COLO668 (cell line): ENCODE results near the gene NELFE.
"Not testable (repeated sequence)": the region's sequence is repeated elsewhere in the genome, so short reads cannot be mapped to it uniquely, and the experiment has no call there.

ENCODE experiments used
- DNase-seq: peaks from one replicate; lab custom pipeline; 2025; ENCODE audit not compliant: unreplicated experiment; lab: John Stamatoyannopoulos, UW

The NELFE gene

DNA sequence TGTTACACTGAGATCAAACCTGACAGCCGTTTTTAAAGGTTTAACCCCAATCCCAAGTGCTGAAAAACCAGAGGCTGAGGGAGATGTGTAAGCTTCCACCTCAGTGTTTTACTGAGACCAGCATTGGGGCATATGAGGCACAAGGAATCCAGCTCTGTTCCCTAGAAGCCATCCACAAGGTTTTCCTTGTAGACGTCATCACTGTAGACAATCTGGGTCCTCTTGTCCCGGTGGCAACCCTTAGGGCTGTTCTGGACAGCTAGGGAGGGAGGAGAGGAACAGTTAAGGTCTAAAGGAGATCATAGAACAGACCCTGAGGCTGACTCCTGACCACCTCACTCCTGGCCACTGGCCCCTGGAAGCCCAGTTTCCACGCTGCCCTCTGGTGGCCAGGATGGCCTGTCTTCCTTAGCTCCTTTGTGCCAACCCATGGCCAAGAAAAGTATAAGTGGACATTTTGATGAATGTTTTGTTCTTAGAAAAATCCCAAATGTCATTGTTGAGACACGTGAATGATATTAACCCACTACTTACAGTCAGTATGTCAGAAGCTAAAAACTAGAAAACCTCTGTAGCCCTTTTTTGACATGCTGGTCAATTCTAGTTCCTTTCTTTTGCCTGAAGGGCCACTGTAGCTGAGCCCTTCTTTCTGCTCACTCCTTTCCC is 6.5 kb downstream of the NELFE start:
- DNase-seq, result peak; percentile 28

DNA sequence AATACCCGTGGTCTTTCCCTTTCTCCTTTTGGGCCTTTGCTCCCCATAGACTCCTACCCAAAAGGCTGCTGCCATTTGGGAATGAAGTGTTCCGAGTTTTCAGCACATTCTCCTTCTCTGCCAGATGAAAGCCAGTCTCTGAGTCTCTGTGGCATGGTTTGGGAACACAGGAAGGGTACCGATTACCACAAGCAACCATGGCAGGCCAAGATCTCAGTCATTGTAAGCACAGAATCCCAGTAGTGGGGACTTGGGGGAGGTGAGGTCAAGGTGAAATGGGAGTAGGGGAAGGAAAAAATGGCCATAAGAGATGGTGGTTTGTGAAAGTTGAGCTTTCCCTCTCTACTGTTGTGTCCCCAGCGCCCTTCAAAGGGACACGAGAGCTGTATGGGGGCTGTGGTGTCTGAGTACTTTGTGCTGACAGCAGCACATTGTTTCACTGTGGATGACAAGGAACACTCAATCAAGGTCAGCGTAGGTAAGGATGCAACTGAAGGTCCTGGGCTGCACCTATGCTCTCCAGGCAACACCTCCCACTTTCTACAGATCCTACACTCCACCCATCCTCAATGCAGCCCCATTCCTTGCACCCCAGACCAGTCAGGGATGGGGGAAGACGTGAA is 8.7 kb downstream of the NELFE start:
- DNase-seq, result no peak

DNA sequence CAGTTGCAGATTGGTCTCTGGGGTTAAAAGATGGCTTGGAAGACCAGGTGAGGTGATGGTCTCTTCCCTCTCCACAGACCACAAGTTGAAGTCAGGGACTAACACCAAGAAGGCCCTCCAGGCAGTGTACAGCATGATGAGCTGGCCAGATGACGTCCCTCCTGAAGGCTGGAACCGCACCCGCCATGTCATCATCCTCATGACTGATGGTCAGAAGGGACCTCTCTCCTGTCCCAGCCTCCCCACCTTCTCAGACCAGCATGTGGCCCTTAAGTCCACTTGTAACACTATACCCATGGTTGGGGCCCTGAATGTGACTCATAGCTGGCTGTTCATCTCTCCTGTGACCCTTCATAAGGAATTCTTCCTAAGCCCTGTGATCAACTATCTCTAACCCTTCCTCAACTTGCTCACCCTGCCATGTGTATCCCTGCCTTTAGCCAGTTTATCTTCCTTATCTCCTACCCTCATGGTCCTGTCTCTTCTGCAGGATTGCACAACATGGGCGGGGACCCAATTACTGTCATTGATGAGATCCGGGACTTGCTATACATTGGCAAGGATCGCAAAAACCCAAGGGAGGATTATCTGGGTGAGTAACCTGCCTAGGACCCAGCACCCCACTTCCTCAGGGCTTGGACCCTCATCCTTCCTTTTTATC is 9.9 kb downstream of the NELFE start:
- no peak for DNase-seq

DNA sequence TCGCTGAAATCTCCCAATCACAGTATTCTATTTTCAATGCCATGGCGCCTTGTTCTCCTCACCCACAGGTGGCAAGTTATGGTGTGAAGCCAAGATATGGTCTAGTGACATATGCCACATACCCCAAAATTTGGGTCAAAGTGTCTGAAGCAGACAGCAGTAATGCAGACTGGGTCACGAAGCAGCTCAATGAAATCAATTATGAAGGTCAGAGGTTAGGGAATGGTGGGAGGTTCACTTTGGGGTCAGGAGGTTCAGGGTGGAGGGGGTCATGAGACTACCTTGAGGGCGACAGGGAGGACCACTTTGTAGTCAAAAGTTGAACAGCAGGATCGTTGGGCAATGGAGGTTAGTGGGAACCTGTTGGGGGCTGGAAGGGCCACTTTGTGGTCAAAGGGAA is 10.5 kb downstream of the NELFE start:
- DNase-seq, result no peak

DNA sequence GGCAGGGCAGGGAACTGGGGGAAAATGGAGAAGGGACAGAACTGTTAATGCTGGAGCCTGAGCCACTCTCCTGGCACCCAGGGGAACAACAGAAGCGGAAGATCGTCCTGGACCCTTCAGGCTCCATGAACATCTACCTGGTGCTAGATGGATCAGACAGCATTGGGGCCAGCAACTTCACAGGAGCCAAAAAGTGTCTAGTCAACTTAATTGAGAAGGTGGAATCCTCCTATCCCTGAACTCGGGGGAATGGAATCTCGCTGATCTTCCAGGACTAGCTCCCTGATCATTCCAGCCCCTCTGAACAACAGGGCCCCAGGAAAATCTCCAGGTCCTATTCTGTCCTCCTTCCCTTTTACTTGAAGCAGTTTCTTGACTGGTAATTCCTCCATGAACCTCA is 10.9 kb downstream of the NELFE start:
- no peak for DNase-seq

DNA sequence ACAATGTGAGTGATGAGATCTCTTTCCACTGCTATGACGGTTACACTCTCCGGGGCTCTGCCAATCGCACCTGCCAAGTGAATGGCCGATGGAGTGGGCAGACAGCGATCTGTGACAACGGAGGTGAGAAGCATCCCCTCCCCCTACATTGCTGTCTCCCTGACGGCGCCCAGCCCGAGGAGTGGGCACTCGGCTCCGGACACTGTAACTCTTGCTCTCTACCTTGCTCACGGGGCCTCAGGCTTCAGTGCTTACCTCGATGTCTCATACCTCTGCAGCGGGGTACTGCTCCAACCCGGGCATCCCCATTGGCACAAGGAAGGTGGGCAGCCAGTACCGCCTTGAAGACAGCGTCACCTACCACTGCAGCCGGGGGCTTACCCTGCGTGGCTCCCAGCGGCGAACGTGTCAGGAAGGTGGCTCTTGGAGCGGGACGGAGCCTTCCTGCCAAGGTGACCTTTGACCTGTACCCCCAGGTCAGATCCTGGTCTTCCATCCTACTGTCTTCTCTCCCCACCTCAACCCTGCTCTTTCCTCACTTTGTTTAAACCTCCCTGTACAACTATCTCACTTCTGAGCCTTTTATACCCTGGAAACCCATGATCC is 11.6 kb downstream of the NELFE start:
- no peak for DNase-seq

DNA sequence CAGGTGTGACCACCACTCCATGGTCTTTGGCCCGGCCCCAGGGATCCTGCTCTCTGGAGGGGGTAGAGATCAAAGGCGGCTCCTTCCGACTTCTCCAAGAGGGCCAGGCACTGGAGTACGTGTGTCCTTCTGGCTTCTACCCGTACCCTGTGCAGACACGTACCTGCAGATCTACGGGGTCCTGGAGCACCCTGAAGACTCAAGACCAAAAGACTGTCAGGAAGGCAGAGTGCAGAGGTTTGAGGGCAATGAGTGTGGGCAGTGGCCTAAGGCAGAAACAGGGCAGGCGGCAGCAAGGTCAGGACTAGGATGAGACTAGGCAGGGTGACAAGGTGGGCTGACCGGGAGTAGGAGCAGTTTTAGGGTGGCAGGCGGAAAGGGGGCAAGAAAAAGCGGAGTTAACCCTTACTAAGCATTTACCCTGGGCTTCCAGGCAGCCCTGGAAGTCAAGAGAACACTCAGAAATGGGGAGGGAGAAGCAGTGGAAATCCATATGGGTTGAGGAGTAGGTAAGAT is 12.3 kb downstream of the NELFE start:
- no peak for DNase-seq

DNA sequence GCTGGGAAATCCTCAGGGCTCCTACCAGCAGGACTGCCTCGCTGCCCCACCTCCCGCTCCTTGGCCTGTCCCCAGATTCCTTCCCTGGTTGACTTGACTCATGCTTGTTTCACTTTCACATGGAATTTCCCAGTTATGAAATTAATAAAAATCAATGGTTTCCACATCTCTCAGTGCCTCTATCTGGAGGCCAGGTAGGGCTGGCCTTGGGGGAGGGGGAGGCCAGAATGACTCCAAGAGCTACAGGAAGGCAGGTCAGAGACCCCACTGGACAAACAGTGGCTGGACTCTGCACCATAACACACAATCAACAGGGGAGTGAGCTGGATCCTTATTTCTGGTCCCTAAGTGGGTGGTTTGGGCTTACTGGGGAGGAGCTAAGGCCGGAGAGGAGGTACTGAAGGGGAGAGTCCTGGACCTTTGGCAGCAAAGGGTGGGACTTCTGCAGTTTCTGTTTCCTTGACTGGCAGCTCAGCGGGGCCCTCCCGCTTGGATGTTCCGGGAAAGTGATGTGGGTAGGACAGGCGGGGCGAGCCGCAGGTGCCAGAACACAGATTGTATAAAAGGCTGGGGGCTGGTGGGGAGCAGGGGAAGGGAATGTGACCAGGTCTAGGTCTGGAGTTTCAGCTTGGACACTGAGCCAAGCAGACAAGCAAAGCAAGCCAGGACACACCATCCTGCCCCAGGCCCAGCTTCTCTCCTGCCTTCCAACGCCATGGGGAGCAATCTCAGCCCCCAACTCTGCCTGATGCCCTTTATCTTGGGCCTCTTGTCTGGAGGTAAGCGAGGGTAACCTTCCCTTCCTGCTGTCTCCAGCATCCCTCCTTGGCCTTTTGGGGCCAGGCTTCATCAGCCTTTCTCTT is 13.0 kb downstream of the NELFE start, which contains the start of gene CFB:
TSS of gene CFB (plus strand) at position 589 of the 863 bp plus-strand sequence. CDS start at position 716, 127 bp downstream.
- DNase-seq, result no peak

DNA sequence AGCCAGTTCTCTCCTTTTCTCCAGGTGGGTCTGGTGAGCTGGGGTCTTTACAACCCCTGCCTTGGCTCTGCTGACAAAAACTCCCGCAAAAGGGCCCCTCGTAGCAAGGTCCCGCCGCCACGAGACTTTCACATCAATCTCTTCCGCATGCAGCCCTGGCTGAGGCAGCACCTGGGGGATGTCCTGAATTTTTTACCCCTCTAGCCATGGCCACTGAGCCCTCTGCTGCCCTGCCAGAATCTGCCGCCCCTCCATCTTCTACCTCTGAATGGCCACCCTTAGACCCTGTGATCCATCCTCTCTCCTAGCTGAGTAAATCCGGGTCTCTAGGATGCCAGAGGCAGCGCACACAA is 13.6 kb downstream of the NELFE start:
- DNase-seq, result no peak

DNA sequence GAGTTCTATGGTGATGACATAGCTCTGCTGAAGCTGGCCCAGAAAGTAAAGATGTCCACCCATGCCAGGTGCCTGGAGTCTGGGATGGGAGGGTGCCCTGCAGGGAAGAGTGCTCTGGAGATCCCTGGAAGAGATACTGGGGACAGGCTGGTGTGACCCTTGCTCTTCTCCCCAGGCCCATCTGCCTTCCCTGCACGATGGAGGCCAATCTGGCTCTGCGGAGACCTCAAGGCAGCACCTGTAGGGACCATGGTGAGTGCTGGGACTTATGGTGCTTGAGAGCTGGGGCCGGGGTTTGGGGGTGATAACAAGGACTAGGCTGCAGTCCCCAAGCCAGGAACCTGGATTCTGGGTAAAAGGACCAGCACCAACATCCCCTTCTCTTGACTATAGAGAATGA is 15.0 kb downstream of the NELFE start:
- no peak for DNase-seq

DNA sequence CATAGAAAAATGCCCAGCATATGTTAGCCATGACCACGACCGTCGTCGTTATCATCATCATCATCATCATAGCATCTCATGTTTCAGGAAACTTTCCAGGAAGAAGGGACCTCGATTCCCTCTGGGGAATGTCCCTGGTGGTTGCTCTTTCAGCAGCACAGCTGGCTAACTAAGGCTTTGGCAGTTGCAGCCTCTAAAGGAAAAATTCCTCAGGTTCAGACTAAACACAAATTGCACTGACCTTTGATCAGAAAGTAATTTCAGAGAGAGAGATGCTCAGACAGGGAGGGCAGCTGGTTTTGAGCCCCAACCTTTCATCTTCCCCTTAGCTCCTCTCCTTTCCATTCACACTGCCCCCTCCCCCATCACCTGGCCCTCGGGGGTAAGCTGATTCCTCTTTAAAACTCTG is 18.5 kb downstream of the NELFE start:
- DNase-seq, result no peak

DNA sequence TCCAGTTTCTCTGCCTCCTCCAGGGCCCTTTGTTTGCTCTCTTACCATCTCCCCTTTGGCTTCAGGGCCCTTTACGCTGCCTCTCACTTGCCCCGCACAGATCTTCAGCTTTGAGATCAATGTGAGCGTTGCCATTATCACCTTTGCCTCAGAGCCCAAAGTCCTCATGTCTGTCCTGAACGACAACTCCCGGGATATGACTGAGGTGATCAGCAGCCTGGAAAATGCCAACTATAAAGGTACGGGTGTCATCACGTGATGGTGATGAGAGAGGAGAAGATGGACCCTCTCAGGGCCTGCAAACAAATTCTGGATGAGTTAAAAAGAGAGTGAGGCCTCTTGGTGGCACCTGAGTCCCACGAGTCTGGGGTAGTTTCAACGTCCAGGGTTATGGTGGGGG is 22.9 kb downstream of the NELFE start:
- DNase-seq, result no peak

DNA sequence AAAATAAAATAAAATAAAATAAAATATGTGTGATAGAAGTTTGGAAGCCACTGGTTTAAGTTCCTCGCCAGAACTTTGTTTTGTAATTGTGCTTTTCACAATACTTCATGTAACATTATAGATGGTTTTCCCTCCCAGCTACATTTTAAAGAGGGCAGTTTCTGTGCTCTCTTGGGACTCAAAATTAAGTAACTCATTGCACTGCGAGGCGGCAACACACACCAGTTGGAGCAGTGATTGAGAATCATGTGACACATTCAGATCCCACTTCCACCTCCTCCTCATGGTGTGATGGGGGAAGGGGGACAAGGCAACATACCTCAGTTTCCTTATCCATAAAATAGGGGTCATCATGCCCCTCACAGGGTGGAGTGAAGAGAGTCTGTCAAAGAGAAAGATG is 23.8 kb downstream of the NELFE start:
- no peak for DNase-seq

DNA sequence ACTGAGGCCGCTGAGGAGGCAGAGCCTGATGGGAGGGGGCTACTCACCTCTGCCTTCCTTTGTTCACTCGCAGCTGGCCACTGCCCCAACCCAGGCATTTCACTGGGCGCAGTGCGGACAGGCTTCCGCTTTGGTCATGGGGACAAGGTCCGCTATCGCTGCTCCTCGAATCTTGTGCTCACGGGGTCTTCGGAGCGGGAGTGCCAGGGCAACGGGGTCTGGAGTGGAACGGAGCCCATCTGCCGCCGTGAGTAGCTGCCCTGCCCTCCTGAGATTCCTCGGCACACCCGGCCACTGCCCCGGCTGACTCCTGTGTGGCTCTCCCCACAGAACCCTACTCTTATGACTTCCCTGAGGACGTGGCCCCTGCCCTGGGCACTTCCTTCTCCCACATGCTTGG is 25.2 kb downstream of the NELFE start:
- DNase-seq, result no peak

DNA sequence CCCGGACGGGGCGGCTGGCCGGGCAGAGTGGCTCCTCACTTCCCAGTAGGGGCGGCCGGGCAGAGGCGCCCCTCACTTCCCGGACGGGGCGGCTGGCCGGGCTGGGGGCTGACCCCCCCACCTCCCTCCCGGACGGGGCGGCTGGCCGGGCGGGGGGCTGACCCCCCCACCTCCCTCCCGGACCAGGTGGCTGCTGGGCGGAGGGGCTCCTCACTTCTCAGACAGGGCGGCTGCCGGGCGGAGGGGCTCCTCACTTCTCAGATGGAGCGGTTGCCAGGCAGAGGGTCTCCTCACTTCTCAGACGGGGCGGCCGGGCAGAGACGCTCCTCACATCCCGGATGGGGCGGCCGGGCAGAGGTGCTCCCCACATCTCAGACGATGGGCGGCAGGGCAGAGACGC is 26.6 kb downstream of the NELFE start:
- not testable (repeated sequence) for DNase-seq

DNA sequence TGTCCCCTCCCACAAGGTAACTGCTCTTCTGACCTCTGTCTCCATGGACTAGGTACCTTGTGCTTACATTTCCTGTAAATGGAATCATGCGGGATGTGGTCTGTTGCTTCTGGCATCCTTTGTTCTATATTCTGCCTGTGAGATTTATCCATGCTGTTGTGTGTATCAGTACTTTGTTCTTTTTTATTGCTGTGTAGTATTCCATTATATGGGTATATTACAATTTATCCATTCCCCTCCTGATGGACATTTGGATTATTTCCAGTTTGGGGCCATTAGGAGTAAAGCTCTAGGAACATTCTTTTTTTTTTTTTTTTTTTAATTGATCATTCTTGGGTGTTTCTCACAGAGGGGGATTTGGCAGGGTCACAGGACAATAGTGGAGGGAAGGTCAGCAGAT is 27.8 kb downstream of the NELFE start:
- no peak for DNase-seq

DNA sequence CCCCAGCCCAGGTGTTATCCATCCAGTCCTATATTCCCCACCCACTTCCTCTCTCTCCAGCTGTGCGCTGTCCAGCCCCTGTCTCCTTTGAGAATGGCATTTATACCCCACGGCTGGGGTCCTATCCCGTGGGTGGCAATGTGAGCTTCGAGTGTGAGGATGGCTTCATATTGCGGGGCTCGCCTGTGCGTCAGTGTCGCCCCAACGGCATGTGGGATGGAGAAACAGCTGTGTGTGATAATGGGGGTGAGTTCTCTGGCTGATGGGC is 30.2 kb downstream of the NELFE start:
- no peak for DNase-seq

DNA sequence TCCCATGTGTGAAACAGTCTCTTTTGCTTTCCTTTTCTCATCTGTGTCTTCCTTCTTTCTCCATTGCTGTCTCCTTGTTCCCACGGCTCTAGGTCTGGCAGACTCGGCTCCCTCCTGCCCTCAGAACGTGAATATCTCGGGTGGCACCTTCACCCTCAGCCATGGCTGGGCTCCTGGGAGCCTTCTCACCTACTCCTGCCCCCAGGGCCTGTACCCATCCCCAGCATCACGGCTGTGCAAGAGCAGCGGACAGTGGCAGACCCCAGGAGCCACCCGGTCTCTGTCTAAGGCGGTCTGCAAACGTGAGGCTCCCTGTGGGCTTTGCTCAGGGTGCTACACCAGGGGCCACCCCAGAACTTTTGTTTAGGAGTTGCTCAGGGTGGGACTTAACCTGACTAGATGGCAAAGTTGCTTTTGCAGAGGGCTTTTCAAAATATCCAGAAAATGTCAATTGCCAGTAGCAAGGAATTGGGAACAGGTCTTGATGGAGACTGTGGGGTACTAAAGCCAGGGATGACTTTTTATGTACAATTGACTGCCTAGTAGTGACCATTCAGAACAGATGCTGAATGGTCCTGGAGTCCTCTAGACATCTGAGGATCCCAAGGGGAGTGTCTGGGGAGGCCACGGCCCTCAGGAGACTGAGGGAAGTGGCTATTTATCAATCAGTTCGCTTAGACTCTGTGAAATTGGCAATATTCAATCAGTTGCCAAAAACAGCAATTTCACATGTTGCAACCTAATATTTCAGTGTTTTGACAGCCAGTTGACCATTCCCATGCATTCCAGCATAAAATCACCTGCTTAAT is 30.7 kb downstream of the NELFE start:
- no peak for DNase-seq

DNA sequence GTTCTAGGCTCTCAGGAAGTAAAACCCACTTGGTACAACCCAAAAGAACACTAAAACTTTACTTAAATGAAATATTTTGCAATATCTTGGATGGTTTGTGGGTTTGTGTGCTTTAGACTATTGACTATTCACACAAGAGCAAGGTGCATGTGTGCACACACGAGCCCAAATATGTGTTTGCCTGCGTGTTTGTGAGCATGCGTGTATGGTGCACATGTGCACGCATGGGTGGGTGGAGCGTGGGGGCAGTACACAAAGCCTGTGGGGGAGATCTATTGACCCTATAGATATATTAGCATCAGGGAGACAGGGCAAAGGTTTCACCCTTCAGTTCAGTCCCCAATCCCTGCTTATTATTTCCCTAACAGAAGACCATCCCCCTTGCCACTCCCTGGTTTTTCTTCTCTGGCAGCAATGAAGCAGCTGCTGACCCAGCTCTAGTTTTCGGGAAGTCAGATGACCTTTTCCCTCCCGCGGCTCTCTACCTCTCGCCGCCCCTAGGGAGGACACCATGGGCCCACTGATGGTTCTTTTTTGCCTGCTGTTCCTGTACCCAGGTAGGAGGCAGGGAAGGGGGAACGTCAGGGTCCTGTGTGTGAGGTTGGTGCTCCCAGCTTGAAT is 31.4 kb downstream of the NELFE start, which contains the start of gene C2:
TSS of gene C2 (plus strand) at position 476 of the 621 bp plus-strand sequence. CDS start at position 512, 36 bp downstream.
- DNase-seq, result no peak

DNA sequence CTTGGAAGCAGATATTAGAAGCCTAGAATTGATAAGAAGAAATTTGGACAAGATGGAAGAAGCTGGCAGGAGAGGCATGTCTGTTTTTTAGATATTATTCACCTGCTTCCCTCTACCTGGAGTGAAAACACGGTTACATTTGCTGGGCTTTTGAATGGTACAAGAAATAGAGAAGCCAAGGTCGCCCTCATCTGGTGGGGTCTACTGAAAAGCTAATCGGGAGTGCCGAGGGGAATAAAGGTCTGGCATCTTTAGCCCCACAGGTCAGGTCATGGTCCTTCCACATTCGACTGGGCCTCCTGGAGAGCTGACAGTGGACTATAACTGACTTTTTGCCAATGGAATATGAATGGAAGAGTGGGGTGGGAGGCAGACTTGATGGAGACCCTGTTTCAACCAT is 35.8 kb downstream of the NELFE start:
- peak; percentile 8 for DNase-seq
